Measurements from ENCODE around the gene WFDC2. TPM values are rescaled to one million over a fixed set of nuclear protein-coding genes. Genes with fewer than 3 reads are reported as not detected.

The WFDC2 gene
- total and polyA plus RNA-seq, 2 experiments from 2014 or later, result 28.0 to 155 TPM

DNA sequence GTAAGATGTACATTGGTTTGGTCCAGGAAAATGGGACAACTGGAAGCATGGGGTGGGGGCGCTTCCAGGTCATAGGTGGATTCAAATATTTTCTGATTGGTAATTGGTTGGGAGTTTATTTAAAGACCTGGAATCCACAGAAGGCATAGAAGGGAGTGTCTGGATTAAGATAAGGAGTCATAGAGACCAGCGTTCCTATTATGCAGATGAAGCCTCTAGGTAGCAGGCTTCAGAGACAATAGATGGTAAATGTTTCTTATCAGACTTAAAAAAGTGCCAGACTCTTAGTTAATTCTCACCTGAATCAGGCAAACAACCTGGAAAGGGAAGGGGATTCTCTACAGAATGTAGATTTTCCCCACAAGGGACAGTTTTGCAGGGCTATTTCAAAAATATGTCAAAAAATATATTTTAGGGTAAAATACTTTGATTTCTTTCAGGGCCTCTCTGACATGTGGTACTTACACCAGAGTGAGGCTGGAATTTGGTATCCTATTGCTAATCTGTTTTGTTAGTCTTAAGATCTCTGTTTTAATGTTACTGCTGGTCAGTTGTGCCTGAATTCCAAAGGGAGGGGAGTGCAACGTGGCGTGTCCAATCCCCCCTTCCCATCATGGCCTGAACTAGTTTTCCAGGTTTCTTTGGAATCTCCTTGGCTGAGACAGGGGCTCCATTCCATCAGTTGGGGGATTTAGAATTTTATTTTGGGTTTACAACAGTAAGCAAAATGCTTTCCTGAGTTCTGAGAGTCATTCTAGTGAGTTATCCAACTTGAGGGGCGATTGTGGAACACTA is 28.5 kb upstream of the WFDC2 start:
- Histone ChIP-seq H3K36me3 (ENCODE audit: insufficient read depth) (no peaks in the 10 kb centered on the region), H3F3A (replicated peaks; ENCODE audit: low read depth) (no peaks in the 10 kb centered on the region), H2AFZ (no peak overlapping the region), H3K79me2 (replicated peaks; ENCODE audit: insufficient read depth) (no peaks in the 10 kb centered on the region), H4K20me1 (replicated peaks; ENCODE audit: insufficient read depth) (no peaks in the 10 kb centered on the region), H3K4me2 (0 out of 2 replicates have a peak overlapping the region, but pooled peaks have one; percentile 12), H3K9me2 (ENCODE audit: insufficient read depth) (peaks cover 7% of the 10 kb centered on the region; the same call in 1 of the 2 replicates), H3K4me3 (no peak overlapping the region), H3K4me1 (ENCODE audit: insufficient read depth) (peaks cover 8% of the 10 kb centered on the region; the same call in 1 of the 2 replicates), H3K27ac (ENCODE audit: low read depth) (no peak overlapping the region), H3K27me3 (ENCODE audit: insufficient read depth) (no peaks in the 10 kb centered on the region)
- Mint-ChIP-seq H3K27me3 (ENCODE audit: insufficient read depth, low read depth, poor library complexity) (peaks cover 4% of the 10 kb centered on the region), H3K4me3 (no peak overlapping the region), H3K27ac (no peak overlapping the region), H3K36me3 (ENCODE audit: low read depth) (no peaks in the 10 kb centered on the region), H3K9me3 (no peaks in the 10 kb centered on the region), H3K4me1 (peaks cover 10% of the 10 kb centered on the region)
- DNase-seq (ENCODE audit: low spot score) (no peak), ATAC-seq (no peak)
- TF ChIP-seq, protein P1, sequence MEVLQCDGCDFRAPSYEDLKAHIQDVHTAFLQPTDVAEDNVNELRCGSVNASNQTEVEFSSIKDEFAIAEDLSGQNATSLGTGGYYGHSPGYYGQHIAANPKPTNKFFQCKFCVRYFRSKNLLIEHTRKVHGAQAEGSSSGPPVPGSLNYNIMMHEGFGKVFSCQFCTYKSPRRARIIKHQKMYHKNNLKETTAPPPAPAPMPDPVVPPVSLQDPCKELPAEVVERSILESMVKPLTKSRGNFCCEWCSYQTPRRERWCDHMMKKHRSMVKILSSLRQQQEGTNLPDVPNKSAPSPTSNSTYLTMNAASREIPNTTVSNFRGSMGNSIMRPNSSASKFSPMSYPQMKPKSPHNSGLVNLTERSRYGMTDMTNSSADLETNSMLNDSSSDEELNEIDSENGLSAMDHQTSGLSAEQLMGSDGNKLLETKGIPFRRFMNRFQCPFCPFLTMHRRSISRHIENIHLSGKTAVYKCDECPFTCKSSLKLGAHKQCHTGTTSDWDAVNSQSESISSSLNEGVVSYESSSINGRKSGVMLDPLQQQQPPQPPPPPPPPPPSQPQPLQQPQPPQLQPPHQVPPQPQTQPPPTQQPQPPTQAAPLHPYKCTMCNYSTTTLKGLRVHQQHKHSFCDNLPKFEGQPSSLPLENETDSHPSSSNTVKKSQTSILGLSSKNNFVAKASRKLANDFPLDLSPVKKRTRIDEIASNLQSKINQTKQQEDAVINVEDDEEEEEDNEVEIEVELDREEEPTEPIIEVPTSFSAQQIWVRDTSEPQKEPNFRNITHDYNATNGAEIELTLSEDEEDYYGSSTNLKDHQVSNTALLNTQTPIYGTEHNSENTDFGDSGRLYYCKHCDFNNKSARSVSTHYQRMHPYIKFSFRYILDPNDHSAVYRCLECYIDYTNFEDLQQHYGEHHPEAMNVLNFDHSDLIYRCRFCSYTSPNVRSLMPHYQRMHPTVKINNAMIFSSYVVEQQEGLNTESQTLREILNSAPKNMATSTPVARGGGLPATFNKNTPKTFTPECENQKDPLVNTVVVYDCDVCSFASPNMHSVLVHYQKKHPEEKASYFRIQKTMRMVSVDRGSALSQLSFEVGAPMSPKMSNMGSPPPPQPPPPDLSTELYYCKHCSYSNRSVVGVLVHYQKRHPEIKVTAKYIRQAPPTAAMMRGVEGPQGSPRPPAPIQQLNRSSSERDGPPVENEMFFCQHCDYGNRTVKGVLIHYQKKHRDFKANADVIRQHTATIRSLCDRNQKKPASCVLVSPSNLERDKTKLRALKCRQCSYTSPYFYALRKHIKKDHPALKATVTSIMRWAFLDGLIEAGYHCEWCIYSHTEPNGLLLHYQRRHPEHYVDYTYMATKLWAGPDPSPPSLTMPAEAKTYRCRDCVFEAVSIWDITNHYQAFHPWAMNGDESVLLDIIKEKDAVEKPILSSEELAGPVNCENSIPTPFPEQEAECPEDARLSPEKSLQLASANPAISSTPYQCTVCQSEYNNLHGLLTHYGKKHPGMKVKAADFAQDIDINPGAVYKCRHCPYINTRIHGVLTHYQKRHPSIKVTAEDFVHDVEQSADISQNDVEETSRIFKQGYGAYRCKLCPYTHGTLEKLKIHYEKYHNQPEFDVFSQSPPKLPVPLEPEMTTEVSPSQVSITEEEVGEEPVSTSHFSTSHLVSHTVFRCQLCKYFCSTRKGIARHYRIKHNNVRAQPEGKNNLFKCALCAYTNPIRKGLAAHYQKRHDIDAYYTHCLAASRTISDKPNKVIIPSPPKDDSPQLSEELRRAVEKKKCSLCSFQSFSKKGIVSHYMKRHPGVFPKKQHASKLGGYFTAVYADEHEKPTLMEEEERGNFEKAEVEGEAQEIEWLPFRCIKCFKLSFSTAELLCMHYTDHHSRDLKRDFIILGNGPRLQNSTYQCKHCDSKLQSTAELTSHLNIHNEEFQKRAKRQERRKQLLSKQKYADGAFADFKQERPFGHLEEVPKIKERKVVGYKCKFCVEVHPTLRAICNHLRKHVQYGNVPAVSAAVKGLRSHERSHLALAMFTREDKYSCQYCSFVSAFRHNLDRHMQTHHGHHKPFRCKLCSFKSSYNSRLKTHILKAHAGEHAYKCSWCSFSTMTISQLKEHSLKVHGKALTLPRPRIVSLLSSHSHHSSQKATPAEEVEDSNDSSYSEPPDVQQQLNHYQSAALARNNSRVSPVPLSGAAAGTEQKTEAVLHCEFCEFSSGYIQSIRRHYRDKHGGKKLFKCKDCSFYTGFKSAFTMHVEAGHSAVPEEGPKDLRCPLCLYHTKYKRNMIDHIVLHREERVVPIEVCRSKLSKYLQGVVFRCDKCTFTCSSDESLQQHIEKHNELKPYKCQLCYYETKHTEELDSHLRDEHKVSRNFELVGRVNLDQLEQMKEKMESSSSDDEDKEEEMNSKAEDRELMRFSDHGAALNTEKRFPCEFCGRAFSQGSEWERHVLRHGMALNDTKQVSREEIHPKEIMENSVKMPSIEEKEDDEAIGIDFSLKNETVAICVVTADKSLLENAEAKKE (CRISPR knock-in tag; IDR thresholded peaks at IDR 0.05), result no peak
- no peak for TF ChIP-seq EZH2phosphoT487 (IDR thresholded peaks at IDR 0.05; ENCODE audit: unreplicated experiment)
- TF ChIP-seq CREB1 (CRISPR knock-in tag; IDR thresholded peaks at IDR 0.05; ENCODE audit: low read depth), result no peak
- no peak for TF ChIP-seq ZNF114 (CRISPR knock-in tag; IDR thresholded peaks at IDR 0.05)
- TF ChIP-seq JUNB (IDR thresholded peaks at IDR 0.05; ENCODE audit: unreplicated experiment), result no peak
- TF ChIP-seq POLR2AphosphoS5 (IDR thresholded peaks at IDR 0.05; ENCODE audit: low read depth), result no peak
- TF ChIP-seq, protein P2, sequence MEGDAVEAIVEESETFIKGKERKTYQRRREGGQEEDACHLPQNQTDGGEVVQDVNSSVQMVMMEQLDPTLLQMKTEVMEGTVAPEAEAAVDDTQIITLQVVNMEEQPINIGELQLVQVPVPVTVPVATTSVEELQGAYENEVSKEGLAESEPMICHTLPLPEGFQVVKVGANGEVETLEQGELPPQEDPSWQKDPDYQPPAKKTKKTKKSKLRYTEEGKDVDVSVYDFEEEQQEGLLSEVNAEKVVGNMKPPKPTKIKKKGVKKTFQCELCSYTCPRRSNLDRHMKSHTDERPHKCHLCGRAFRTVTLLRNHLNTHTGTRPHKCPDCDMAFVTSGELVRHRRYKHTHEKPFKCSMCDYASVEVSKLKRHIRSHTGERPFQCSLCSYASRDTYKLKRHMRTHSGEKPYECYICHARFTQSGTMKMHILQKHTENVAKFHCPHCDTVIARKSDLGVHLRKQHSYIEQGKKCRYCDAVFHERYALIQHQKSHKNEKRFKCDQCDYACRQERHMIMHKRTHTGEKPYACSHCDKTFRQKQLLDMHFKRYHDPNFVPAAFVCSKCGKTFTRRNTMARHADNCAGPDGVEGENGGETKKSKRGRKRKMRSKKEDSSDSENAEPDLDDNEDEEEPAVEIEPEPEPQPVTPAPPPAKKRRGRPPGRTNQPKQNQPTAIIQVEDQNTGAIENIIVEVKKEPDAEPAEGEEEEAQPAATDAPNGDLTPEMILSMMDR (conservative IDR thresholded peaks at IDR 0.05; ENCODE audit: low read depth in 2 of 2), result no peak
- TF ChIP-seq EZH2 (IDR thresholded peaks at IDR 0.05; ENCODE audit: low read depth, unreplicated experiment), result no peak
- no peak for TF ChIP-seq ZNF331 (CRISPR knock-in tag; IDR thresholded peaks at IDR 0.05; ENCODE audit: low read depth)
- TF ChIP-seq NANOG (IDR thresholded peaks at IDR 0.05; ENCODE audit: borderline replicate concordance), result no peak
- TF ChIP-seq, protein P3, sequence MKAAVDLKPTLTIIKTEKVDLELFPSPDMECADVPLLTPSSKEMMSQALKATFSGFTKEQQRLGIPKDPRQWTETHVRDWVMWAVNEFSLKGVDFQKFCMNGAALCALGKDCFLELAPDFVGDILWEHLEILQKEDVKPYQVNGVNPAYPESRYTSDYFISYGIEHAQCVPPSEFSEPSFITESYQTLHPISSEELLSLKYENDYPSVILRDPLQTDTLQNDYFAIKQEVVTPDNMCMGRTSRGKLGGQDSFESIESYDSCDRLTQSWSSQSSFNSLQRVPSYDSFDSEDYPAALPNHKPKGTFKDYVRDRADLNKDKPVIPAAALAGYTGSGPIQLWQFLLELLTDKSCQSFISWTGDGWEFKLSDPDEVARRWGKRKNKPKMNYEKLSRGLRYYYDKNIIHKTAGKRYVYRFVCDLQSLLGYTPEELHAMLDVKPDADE (IDR thresholded peaks at IDR 0.05), result no peak
- no peak for TF ChIP-seq STAT1 (IDR thresholded peaks at IDR 0.05; ENCODE audit: unreplicated experiment)
- TF ChIP-seq, protein P4, sequence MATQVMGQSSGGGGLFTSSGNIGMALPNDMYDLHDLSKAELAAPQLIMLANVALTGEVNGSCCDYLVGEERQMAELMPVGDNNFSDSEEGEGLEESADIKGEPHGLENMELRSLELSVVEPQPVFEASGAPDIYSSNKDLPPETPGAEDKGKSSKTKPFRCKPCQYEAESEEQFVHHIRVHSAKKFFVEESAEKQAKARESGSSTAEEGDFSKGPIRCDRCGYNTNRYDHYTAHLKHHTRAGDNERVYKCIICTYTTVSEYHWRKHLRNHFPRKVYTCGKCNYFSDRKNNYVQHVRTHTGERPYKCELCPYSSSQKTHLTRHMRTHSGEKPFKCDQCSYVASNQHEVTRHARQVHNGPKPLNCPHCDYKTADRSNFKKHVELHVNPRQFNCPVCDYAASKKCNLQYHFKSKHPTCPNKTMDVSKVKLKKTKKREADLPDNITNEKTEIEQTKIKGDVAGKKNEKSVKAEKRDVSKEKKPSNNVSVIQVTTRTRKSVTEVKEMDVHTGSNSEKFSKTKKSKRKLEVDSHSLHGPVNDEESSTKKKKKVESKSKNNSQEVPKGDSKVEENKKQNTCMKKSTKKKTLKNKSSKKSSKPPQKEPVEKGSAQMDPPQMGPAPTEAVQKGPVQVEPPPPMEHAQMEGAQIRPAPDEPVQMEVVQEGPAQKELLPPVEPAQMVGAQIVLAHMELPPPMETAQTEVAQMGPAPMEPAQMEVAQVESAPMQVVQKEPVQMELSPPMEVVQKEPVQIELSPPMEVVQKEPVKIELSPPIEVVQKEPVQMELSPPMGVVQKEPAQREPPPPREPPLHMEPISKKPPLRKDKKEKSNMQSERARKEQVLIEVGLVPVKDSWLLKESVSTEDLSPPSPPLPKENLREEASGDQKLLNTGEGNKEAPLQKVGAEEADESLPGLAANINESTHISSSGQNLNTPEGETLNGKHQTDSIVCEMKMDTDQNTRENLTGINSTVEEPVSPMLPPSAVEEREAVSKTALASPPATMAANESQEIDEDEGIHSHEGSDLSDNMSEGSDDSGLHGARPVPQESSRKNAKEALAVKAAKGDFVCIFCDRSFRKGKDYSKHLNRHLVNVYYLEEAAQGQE (IDR thresholded peaks at IDR 0.05; ENCODE audit: unreplicated experiment), result no peak

All from GM23338 (cell line).